SK-N-SH treated with all-trans-retinoic acid at 6 μM for 48 hours (cell line): Measurements from ENCODE around the gene SUSD6.

Experiments used
- ARNTL ChIP-seq: fragments of 450-650 bp; formaldehyde crosslinking; IDR thresholded peaks from 2 replicates; pipeline ENCODE4 v1.5.0; 2020; ENCODE audit warnings: low read depth, mild to moderate bottlenecking, moderate library complexity, borderline replicate concordance
- ESRRG ChIP-seq: fragments of 250-450 bp; sonication (Bioruptor Pico); IDR thresholded peaks from 2 replicates; pipeline ENCODE4 v1.6.1; 2021; ENCODE audit warnings: mild to moderate bottlenecking
- ISL1 ChIP-seq: fragments of 250-450 bp; sonication (Bioruptor Pico); IDR thresholded peaks from 2 replicates; pipeline ENCODE4 v2.1.2; 2022; ENCODE audit warnings: mild to moderate bottlenecking, moderate library complexity
- SNAI2 ChIP-seq: fragments of 250-450 bp; sonication (Bioruptor Pico); IDR thresholded peaks from 2 replicates; pipeline ENCODE4 v1.5.0; 2020; ENCODE audit warnings: mild to moderate bottlenecking, moderate library complexity
- ZFP3 ChIP-seq: fragments of 250-450 bp; sonication (Bioruptor Pico); IDR thresholded peaks from 2 replicates; pipeline ENCODE4 v1.5.0; 2020; ENCODE audit warnings: mild to moderate bottlenecking, moderate library complexity
- ZFP30 ChIP-seq: fragments of 450-650 bp; formaldehyde crosslinking; IDR thresholded peaks from 2 replicates; pipeline ENCODE4 v1.5.0; 2022; ENCODE audit warnings: mild to moderate bottlenecking, moderate library complexity
- TF ChIP-seq, protein P1 (sequence below): fragments of 250-450 bp; sonication (Bioruptor Pico); IDR thresholded peaks from 2 replicates; pipeline ENCODE4 v1.8.0; 2020; ENCODE audit warnings: mild to moderate bottlenecking, moderate library complexity, borderline replicate concordance

DNA sequence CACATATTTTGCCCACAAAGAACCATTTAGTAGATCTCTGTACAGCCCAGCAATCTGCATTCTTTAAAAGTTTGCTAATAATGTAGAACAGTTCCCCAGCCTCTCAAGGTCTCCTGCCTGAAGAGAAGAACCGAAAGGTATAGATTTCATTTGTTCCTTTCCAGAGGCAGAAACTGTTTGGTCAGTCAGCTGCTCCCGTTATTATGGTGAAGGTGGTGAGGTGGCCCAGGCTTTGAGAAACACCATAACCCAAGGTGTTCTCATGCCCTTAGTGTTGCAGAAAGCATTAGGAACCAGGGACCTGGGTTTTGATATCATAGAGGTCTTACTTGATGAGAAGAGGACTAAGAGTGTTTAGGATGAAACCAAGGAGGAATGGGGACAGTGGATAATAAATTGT lies 65.3 kb downstream of the SUSD6 start:
- TF ChIP-seq SNAI2 (no peak), ZFP30 (CRISPR knock-in tag) (no peak), ARNTL (no peak), ISL1 (CRISPR knock-in tag) (no peak), ZFP3 (CRISPR knock-in tag) (no peak), ESRRG (CRISPR knock-in tag) (no peak)
- TF ChIP-seq, protein P1, sequence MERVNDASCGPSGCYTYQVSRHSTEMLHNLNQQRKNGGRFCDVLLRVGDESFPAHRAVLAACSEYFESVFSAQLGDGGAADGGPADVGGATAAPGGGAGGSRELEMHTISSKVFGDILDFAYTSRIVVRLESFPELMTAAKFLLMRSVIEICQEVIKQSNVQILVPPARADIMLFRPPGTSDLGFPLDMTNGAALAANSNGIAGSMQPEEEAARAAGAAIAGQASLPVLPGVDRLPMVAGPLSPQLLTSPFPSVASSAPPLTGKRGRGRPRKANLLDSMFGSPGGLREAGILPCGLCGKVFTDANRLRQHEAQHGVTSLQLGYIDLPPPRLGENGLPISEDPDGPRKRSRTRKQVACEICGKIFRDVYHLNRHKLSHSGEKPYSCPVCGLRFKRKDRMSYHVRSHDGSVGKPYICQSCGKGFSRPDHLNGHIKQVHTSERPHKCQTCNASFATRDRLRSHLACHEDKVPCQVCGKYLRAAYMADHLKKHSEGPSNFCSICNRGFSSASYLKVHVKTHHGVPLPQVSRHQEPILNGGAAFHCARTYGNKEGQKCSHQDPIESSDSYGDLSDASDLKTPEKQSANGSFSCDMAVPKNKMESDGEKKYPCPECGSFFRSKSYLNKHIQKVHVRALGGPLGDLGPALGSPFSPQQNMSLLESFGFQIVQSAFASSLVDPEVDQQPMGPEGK = no peak
